ACC112 (cell line): ENCODE data around the gene PPP1R12C.
"Not testable (repeated sequence)": the region's sequence is repeated elsewhere in the genome, so short reads cannot be mapped to it uniquely, and the experiment has no call there.

Source experiments
- H2AFZ ChIP-seq: fragments of 200-600 bp; sonication (generic); one replicate; pipeline ENCODE4 v1.6.0; 2017; ENCODE audit warnings: antibody characterized with exemption, low read length; ENCODE audit not compliant: unreplicated experiment
- H3K27ac ChIP-seq: fragments of 200-600 bp; sonication (generic); 2 replicates; pipeline ENCODE4 v1.5.1; 2014; ENCODE audit warnings: low read depth, mild to moderate bottlenecking, antibody characterized with exemption, low read length, moderate library complexity
- H3K27me3 ChIP-seq: fragments of 200-600 bp; sonication (generic); 2 replicates; pipeline ENCODE4 v1.6.1; 2014; ENCODE audit warnings: mild to moderate bottlenecking, antibody characterized with exemption, low read length, moderate library complexity, mixed read lengths; ENCODE audit not compliant: insufficient read depth
- H3K36me3 ChIP-seq: fragments of 200-600 bp; sonication (generic); 2 replicates; pipeline ENCODE4 v1.6.1; 2016; ENCODE audit warnings: mild to moderate bottlenecking, antibody characterized with exemption, low read length, moderate library complexity, mixed read lengths; ENCODE audit not compliant: insufficient read depth
- H3K4me1 ChIP-seq: fragments of 200-600 bp; sonication (generic); one replicate; pipeline ENCODE4 v1.6.1; 2016; ENCODE audit warnings: low read length, mixed read lengths; ENCODE audit not compliant: insufficient read depth, unreplicated experiment, control insufficient read depth
- H3K4me3 ChIP-seq: fragments of 200-600 bp; sonication (generic); 2 replicates; pipeline ENCODE4 v1.5.1; 2014; ENCODE audit warnings: mild to moderate bottlenecking, low read depth, low read length
- H3K79me2 ChIP-seq: fragments of 200-600 bp; sonication (generic); one replicate; pipeline ENCODE4 v1.6.0; 2016; ENCODE audit warnings: low read length; ENCODE audit not compliant: control insufficient read depth, unreplicated experiment, insufficient read depth

The PPP1R12C gene

DNA sequence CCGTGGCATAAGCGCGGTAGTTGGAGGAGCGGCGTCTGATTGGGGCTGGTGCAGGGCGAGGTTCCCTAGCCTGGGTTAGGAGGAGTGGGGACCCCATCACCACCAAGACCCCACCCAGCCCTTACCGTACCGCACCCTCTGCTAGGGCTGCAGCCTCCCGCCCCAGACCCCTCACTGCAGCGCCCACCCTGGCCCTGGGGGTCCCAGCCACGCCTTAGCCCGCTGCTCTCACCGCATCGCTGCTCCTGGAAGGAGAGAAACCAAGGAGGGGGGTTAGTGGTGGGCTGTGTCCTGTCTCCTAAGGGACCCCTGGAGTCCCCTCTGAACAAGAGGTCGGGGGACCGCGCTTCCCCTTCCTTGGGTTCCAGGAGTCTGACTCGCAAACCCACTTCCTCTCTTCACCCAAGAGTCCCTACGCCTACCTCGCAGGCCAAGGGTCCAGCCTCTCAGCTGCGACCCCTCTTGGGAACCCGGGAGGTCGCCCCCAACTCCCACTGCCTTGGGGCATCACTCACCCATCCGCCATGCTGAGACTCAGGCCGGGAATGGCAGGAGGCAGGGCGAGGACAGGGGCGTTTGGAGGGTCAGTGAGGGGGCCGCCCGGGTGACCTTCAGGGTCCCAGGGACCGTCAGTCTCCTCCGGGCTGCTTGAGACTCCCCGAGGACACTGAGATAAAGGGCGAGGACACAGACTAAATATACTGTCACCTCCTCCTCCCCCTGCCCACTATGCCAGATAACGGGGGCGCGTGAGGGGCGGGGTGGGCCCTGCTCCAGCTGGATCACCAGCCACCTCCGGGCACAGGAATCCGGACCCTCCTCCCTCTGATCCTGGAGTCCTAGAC lies 39.8 kb upstream of the PPP1R12C start, which contains the start of gene TNNI3:
TSS of gene TNNI3 (minus strand) at position 669 of the 845 bp plus-strand sequence. CDS start at position 526, 143 bp downstream.
- no peaks in the 10 kb centered on the region for H3K36me3 ChIP-seq
- peaks cover 16% of the 10 kb centered on the region for H3K4me1 ChIP-seq
- no peak within 1 kb of the TSS for H3K4me3 ChIP-seq
- no peak within 1 kb of the TSS for H2AFZ ChIP-seq
- H3K27me3 ChIP-seq, result peaks cover 25% of the 10 kb centered on the region
- no peak within 1 kb of the TSS for H3K27ac ChIP-seq
- no peaks in the 10 kb centered on the region for H3K79me2 ChIP-seq

DNA sequence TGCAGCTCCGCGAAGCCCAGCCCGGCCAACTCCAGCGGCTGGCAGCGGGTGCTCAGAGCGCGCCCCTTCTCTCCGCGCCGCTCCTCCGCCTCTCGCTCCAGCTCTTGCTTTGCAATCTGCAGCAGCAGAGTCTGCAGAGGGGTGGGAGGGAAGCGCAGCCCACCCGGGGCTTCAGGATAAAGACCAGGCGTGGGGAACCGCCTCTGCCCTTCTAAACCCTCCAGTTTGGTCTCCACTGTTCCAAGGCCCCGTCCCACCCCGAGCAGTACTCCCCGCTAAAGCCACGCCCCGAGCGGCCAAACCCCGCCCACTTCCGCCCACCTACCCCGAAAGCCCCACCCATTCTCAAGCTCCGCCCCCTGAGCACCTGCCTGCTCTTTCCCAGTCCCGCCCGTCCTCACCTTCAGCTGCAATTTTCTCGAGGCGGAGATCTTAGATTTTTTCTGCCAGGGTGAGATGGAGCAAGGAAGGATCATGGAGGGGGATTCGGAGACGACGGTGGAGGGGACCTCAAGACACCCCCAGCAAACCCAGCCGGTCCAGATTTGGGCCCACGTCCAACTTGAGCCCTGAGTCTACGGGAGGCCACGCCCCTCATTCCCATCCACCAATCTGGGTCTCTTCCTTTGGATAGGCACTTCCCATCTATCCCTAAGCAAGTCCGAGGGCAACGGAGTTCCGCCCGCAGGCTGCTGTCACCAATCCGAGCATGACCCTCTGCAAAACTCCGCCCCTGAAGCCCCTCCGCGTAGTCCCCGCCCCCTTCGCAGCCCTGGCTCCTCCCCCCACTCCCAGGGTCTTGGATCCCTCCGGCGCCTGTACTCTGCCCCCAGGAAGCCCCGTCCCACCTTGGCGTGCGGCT lies 39.0 kb upstream of the PPP1R12C start:
- Histone ChIP-seq H3K4me3 (no peak overlapping the region), H3K27ac (no peak overlapping the region), H3K27me3 (peaks cover 16% of the 10 kb centered on the region; the same call in 1 of the 2 replicates), H3K4me1 (peaks cover 16% of the 10 kb centered on the region), H2AFZ (no peak overlapping the region), H3K79me2 (no peaks in the 10 kb centered on the region), H3K36me3 (no peaks in the 10 kb centered on the region)

DNA sequence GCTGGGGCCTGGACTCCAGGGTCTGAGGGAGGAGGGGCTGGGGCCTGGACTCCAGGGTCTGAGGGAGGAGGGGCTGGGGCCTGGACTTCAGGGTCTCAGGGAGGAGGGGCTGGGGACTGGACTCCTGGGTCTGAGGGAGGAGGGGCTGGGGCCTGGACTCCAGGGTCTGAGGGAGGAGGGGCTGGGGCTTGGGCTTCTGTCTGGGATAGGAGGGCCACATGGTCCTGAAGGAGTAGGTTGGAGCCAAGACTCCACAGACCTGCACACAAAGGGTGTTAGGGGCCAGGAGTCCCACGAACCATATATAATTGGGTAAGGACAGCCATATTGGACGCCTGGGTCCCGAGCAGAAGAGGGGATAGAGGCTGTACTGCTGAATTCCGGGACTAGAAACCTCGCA lies 38.3 kb upstream of the PPP1R12C start:
- not testable (repeated sequence) for H3K36me3 ChIP-seq, H3K79me2 ChIP-seq, H3K4me3 ChIP-seq, H3K27ac ChIP-seq, H2AFZ ChIP-seq
- peaks cover 12% of the 10 kb centered on the region; the same call in 1 of the 2 replicates for H3K27me3 ChIP-seq
- H3K4me1 ChIP-seq, result peaks cover 16% of the 10 kb centered on the region

DNA sequence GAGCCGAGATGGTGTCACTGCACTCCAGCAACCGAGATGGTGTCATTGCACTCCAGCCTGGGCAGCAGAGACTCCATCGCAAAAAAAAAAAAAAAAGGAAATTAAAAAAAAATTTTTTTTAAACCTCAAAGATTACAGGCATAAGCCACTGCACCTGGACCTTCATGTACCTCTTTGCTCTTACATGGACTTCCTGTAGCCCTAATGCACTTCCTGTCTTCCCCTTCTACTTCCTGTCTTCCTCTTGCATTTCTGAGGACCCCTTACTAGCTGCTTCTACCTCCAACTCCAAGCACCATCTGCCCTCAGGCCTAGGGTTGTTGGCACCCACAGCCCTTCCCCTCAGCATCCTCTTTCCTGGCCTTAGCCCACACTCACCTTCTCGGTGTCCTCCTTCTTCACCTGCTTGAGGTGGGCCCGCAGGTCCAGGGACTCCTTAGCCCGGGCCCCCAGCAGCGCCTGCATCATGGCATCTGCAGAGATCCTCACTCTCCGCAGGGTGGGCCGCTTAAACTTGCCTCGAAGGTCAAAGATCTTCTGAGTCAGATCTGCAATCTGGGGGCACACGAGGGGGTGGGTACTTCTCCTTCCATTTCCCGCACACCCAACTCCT lies 36.3 kb upstream of the PPP1R12C start:
- Histone ChIP-seq H3K36me3 (no peaks in the 10 kb centered on the region), H3K4me3 (no peak overlapping the region), H3K79me2 (no peaks in the 10 kb centered on the region), H3K27me3 (peaks cover 20% of the 10 kb centered on the region), H2AFZ (no peak overlapping the region), H3K27ac (no peak overlapping the region), H3K4me1 (peaks cover 1% of the 10 kb centered on the region)

DNA sequence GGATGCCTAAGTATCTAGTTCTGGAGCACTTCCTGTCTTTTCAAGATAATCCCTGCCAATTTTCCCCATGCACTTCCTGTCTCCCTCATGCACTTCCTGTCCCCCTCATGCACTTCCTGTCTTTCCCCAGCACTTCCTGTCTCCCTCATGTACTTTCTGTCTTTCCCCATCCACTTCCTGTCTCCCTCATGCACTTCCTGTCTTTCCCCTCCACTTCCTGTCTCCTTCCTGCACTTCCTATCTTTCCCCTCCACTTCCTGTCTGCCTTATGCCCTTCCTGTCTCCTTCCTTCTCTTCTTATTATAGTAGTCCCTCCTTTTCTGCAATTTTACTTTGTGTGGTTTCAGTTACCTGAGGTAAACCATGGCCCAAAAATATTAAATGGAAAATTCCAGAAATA lies 34.6 kb upstream of the PPP1R12C start:
- Histone ChIP-seq H2AFZ (no peak overlapping the region), H3K27me3 (peaks cover 30% of the 10 kb centered on the region), H3K4me3 (no peak overlapping the region), H3K27ac (no peak overlapping the region), H3K4me1 (no peaks in the 10 kb centered on the region), H3K79me2 (no peaks in the 10 kb centered on the region), H3K36me3 (no peaks in the 10 kb centered on the region)

DNA sequence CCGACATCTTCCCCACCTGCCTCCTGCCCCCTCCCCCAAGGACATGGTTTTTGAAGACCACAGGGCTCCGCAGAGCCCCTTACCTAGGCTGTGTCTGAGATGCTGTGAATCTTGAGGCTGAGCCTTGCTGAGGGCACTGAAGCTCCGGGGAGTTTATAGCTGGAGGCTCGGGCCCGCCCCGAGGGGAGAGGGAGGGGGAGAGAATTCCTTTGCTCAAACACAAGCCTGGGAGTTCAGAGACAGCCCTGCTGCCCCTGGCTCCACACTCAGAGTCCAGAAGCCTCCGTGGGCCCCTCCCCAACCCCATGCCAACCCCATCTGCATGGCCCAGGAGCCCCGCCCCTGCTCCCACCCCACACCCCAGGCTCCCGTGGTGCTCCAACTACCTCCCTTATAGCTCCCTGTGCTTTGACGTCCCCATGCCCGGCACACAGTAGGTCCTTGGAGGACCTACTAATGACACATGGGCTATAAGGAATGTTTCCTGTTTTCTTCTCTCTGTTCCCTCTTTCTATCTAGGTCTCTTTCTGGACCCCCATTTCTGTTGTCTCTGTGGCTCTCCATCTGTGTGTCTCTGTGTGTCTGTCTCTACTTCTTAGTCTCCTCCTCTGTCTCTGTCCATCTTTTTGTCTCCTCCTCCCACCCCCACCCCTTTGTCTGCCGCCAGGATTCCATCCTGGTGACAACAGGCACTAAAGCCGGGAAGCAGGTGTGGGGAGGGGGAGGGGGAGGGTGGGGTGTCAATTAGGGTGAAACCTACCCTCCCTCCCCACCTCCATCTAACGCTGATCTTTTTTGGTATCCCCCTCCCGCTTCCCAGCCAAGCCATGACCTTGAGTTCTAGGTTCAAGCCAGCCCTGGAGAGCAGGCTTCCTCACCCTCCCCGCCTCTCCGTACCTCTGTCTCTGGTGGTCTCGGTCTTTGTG lies 31.9 kb upstream of the PPP1R12C start, which contains the start of gene TNNT1:
TSS of gene TNNT1 (minus strand) at position 129 of the 926 bp plus-strand sequence. CDS start 2,049 bp downstream, outside the sequence.
- Histone ChIP-seq H2AFZ (no peak within 1 kb of the TSS), H3K27me3 (peaks cover 24% of the 10 kb centered on the region), H3K36me3 (no peaks in the 10 kb centered on the region), H3K27ac (no peak within 1 kb of the TSS), H3K79me2 (no peaks in the 10 kb centered on the region), H3K4me3 (no peak within 1 kb of the TSS), H3K4me1 (no peaks in the 10 kb centered on the region)

DNA sequence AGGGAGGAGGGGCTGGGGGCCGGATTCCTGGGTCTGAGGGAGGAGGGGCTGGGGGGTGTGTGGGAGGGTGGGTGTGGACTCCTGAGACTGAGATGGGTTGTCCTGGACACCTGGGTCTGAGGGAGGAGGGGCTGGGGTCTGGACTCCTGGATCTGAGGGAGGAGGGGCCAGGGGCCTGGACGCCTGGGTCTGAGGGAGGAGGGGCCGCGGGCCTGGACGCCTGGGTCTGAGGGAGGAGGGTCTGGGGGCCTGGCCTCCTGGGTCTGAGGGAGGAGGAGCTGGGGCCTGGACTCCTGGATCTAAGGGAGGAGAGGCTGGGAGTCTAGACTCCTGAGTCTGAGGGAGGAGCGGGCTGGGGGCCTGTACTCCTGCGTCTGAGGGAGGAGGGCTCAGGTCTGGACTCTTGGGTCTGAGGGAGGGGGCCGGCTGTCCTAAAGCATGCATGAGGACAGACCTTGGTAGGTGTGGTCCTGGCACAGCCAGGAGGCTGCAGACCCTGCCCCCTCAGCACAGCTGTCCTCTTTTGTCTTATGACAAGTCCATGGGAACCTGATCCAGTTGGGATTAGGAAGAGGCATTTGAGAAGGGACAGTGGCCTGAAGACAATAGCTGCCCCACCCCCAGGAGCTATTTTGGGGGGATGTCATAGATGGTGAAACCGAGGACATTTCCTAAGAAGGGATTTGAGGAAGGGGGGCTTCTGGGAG lies 30.3 kb upstream of the PPP1R12C start:
- peaks cover 24% of the 10 kb centered on the region for H3K27me3 ChIP-seq
- no peaks in the 10 kb centered on the region for H3K79me2 ChIP-seq
- H3K4me3 ChIP-seq, result no peak overlapping the region
- H3K27ac ChIP-seq, result no peak overlapping the region
- no peak overlapping the region for H2AFZ ChIP-seq
- no peaks in the 10 kb centered on the region for H3K36me3 ChIP-seq
- no peaks in the 10 kb centered on the region for H3K4me1 ChIP-seq

DNA sequence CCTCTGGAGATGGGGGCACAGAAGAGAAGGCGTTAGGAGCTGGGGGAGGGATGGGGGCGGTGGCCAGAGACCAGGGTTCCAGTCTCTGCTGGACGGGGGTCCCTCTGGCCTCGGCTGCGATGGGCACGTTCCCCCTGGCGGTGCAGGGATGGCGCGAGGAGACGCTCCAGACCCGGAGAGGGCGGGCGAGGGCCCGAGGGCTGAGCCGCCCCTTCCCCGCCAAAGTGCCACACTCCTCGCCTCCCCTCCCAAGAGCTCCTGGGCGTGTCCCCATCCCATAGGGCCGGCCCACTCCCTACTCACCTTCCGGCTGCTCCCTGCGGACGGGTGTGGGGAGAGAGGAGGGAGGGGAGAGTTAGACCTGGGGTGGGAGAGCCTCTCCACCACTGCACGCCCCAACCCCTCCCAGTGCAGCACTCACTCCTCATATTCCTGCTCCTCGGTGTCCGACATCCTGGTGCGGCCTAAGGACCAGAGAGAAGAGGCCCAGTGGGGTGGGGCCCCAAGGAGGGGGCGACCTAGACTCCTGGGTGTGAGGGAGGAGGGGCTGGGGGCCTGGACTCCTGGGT lies 29.4 kb upstream of the PPP1R12C start:
- Histone ChIP-seq H3K27ac (no peak overlapping the region), H3K27me3 (peaks cover 24% of the 10 kb centered on the region), H3K79me2 (no peaks in the 10 kb centered on the region), H2AFZ (no peak overlapping the region), H3K36me3 (no peaks in the 10 kb centered on the region), H3K4me1 (no peaks in the 10 kb centered on the region), H3K4me3 (no peak overlapping the region; the same call in 1 of the 2 replicates)

DNA sequence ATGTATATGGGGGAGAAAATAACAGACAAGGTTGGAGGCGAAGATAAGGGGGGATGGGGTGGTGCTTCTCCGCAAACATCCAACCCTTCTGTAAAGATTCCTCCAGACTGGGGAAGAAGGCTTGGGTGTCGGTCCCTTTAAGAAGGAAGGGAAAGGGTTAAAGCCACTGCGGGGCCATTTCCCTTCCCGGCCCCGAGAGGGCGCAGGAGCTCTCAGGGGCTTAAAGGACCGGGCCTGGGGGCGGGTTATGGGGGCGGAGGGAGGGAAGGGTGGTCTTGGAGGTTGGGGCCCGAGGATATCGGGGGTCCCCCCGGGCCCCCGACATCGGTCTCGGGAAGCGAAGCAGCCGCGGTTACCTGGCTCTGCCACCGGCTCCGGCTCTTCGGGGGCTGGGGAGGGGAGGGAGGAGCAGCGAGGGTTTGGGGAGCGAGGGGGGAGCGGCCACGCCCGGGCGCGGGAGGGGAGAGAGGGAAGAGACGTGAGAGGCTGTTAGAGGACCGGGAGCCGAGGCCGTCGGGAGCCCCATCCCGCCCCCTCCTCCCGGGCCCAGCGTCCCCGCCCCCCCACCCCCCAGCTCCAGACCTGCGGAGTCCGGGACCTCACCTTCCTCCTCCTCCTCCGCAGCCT lies 28.8 kb upstream of the PPP1R12C start:
- H3K79me2 ChIP-seq, result no peaks in the 10 kb centered on the region
- H3K27me3 ChIP-seq, result peaks cover 24% of the 10 kb centered on the region
- no peak overlapping the region for H2AFZ ChIP-seq
- no peaks in the 10 kb centered on the region for H3K4me1 ChIP-seq
- H3K4me3 ChIP-seq, result peak overlapping the region; percentile 54; the same call in 1 of the 2 replicates
- H3K27ac ChIP-seq, result no peak overlapping the region
- H3K36me3 ChIP-seq, result no peaks in the 10 kb centered on the region
